OCI-LY3 (cell line): ENCODE measurements around the gene CCNT2.

ENCODE experiments used
- H2AFZ ChIP-seq: fragments of 200-600, 300-600 bp; shearing (Covaris generic); 2 replicates; pipeline ENCODE4 v1.6.0; 2014; ENCODE audit warnings: antibody characterized with exemption, low read depth, low read length
- H3K27ac ChIP-seq: fragments of 200-600, 300-600 bp; sonication (generic); 2 replicates; pipeline ENCODE4 v1.5.1; 2014; ENCODE audit warnings: mild to moderate bottlenecking, low read length, moderate library complexity, mixed read lengths
- H3K27me3 ChIP-seq: fragments of 200-600, 300-600 bp; sonication (generic); 2 replicates; pipeline ENCODE4 v1.6.1; 2014; ENCODE audit warnings: low read depth, low read length, mixed read lengths
- H3K36me3 ChIP-seq: fragments of 200-600, 300-600 bp; sonication (generic); replicated peaks from 2 replicates; pipeline ENCODE3; 2014; ENCODE audit warnings: low read depth, low read length, mixed read lengths
- H3K4me1 ChIP-seq: fragments of 300-600, 200-600 bp; sonication (generic); 2 replicates; pipeline ENCODE4 v1.6.1; 2014; ENCODE audit warnings: low read length, mixed read lengths
- H3K4me2 ChIP-seq: fragments of 200-600, 300-600 bp; sonication (generic); 2 replicates; pipeline ENCODE4 v1.6.1; 2014; ENCODE audit warnings: low read length, mixed read lengths
- H3K4me3 ChIP-seq: fragments of 300-600, 200-600 bp; sonication (generic); 2 replicates; pipeline ENCODE4 v1.5.1; 2014; ENCODE audit warnings: antibody characterized with exemption, mild to moderate bottlenecking, low read length, moderate library complexity
- H3K79me2 ChIP-seq: fragments of 300-600, 200-600 bp; shearing (Covaris generic); 2 replicates; pipeline ENCODE4 v1.6.1; 2014; ENCODE audit warnings: mild to moderate bottlenecking, low read length, mixed read lengths
- H3K9ac ChIP-seq: fragments of 300-600, 200-600 bp; shearing (Covaris generic); 2 replicates; pipeline ENCODE4 v1.6.0; 2014; ENCODE audit warnings: mild to moderate bottlenecking, low read length, moderate library complexity
- H3K9me3 ChIP-seq: fragments of 200-600, 300-600 bp; shearing (Covaris generic); 2 replicates; pipeline ENCODE4 v1.6.1; 2014; ENCODE audit warnings: low read length, mixed read lengths; ENCODE audit not compliant: insufficient read depth
- H4K20me1 ChIP-seq: fragments of 200-600, 300-600 bp; sonication (generic); 2 replicates; pipeline ENCODE4 v1.6.1; 2016; ENCODE audit warnings: low read length, mixed read lengths; ENCODE audit not compliant: insufficient read depth
- CTCF ChIP-seq: fragments of 200-600, 300-600 bp; sonication (generic); IDR thresholded peaks from 2 replicates; pipeline ENCODE4 v1.5.1; 2014; ENCODE audit warnings: antibody characterized with exemption, low read length, low read depth
- EZH2phosphoT487 ChIP-seq: fragments of 200-600 bp; shearing (Covaris generic); IDR thresholded peaks from 2 replicates; pipeline ENCODE4 v1.6.1; 2018; ENCODE audit warnings: antibody characterized with exemption, mixed run types, low read depth

The CCNT2 gene

GRCh38 chr2:134924912-134925311 lies 6.3 kb downstream of the CCNT2 start:
- Histone ChIP-seq H3K36me3 (peaks cover 43% of the 10 kb centered on the region), H3K4me2 (no peak overlapping the region), H2AFZ (no peak overlapping the region), H3K27ac (no peak overlapping the region), H3K9ac (no peak overlapping the region), H3K4me3 (no peak overlapping the region), H3K27me3 (no peaks in the 10 kb centered on the region), H4K20me1 (peaks cover 87% of the 10 kb centered on the region), H3K4me1 (peaks cover 12% of the 10 kb centered on the region), H3K9me3 (no peaks in the 10 kb centered on the region), H3K79me2 (peaks cover 100% of the 10 kb centered on the region)
- TF ChIP-seq EZH2phosphoT487 (no peak), CTCF (no peak)

GRCh38 chr2:134926231-134926931 lies 7.8 kb downstream of the CCNT2 start:
- H4K20me1 ChIP-seq = peaks cover 87% of the 10 kb centered on the region
- H3K27ac ChIP-seq = no peak overlapping the region
- peaks cover 16% of the 10 kb centered on the region for H3K4me1 ChIP-seq
- no peaks in the 10 kb centered on the region for H3K27me3 ChIP-seq
- no peak overlapping the region for H3K9ac ChIP-seq
- peaks cover 100% of the 10 kb centered on the region for H3K79me2 ChIP-seq
- no peak overlapping the region for H3K4me3 ChIP-seq
- TF ChIP-seq EZH2phosphoT487 = no peak
- TF ChIP-seq CTCF = no peak
- no peak overlapping the region for H3K4me2 ChIP-seq
- no peaks in the 10 kb centered on the region for H3K9me3 ChIP-seq
- peaks cover 51% of the 10 kb centered on the region for H3K36me3 ChIP-seq
- H2AFZ ChIP-seq = no peak overlapping the region

DNA sequence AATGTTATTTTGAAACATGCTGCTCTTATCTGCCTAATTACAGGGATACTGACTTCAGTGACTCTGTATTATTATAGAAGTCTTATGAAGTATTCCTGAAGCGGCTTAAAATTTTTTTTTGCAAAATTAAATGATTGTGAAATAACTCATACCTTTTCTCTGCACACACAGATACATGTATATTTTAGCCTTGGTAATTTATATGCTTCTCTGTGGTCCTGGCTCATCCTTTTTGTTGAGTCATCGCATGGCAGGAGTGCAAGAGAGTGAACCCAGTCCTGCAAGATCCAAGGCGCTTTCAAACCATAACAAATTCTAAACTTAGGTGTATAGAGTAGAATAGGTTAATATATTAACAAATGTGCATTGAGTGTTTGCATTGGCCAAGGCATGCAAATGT lies 8.6 kb downstream of the CCNT2 start:
- Histone ChIP-seq H3K9ac (no peak overlapping the region), H4K20me1 (peaks cover 87% of the 10 kb centered on the region), H2AFZ (no peak overlapping the region), H3K9me3 (no peaks in the 10 kb centered on the region), H3K36me3 (peaks cover 52% of the 10 kb centered on the region), H3K27me3 (no peaks in the 10 kb centered on the region), H3K4me2 (no peak overlapping the region), H3K4me1 (peaks cover 19% of the 10 kb centered on the region), H3K79me2 (peaks cover 100% of the 10 kb centered on the region), H3K27ac (no peak overlapping the region), H3K4me3 (no peak overlapping the region)
- TF ChIP-seq EZH2phosphoT487 (no peak), CTCF (no peak)

GRCh38 chr2:134932864-134933526 lies 14.4 kb downstream of the CCNT2 start:
- no peak for TF ChIP-seq CTCF
- TF ChIP-seq EZH2phosphoT487 = no peak
- no peak overlapping the region for H2AFZ ChIP-seq
- H3K4me3 ChIP-seq = no peak overlapping the region
- H3K27ac ChIP-seq = no peak overlapping the region
- H3K36me3 ChIP-seq = peaks cover 33% of the 10 kb centered on the region
- no peak overlapping the region for H3K4me2 ChIP-seq
- no peaks in the 10 kb centered on the region for H3K27me3 ChIP-seq
- H4K20me1 ChIP-seq = peaks cover 70% of the 10 kb centered on the region
- peaks cover 38% of the 10 kb centered on the region for H3K4me1 ChIP-seq
- no peak overlapping the region for H3K9ac ChIP-seq
- peaks cover 96% of the 10 kb centered on the region for H3K79me2 ChIP-seq
- no peaks in the 10 kb centered on the region for H3K9me3 ChIP-seq
